ENCODE measurements around the gene ORC4.

ORC4 gene

DNA sequence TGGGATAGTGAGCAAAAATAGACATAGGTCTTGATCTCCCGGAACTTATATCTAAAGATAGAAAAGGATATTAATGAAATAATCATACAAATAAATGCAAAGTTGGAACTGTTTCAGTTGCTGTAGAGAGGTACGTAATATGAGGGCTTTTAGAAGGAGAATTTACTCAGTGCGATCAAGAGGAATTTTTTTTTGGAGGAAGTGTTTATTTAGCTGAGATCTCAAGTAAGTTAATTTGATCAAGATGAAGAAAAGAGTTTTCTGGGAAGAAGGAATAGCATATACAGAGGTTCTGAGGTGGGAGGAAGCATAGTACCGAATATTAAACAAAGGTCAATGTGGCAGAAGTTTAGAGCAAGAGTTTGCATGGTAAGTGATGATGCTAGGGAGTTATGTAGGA is 11.7 kb upstream of the ORC4 start:
- TF ChIP-seq, protein P1, sequence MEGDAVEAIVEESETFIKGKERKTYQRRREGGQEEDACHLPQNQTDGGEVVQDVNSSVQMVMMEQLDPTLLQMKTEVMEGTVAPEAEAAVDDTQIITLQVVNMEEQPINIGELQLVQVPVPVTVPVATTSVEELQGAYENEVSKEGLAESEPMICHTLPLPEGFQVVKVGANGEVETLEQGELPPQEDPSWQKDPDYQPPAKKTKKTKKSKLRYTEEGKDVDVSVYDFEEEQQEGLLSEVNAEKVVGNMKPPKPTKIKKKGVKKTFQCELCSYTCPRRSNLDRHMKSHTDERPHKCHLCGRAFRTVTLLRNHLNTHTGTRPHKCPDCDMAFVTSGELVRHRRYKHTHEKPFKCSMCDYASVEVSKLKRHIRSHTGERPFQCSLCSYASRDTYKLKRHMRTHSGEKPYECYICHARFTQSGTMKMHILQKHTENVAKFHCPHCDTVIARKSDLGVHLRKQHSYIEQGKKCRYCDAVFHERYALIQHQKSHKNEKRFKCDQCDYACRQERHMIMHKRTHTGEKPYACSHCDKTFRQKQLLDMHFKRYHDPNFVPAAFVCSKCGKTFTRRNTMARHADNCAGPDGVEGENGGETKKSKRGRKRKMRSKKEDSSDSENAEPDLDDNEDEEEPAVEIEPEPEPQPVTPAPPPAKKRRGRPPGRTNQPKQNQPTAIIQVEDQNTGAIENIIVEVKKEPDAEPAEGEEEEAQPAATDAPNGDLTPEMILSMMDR (IDR thresholded peaks at IDR 0.05; ENCODE audit: borderline replicate concordance, control extremely low read depth, extremely low read depth, insufficient read depth, missing control alignments): no peak
- in situ Hi-C loops (cut with MboI; ENCODE audit: low sequenced_read_pairs, unreplicated experiment): no loop called here

DNA sequence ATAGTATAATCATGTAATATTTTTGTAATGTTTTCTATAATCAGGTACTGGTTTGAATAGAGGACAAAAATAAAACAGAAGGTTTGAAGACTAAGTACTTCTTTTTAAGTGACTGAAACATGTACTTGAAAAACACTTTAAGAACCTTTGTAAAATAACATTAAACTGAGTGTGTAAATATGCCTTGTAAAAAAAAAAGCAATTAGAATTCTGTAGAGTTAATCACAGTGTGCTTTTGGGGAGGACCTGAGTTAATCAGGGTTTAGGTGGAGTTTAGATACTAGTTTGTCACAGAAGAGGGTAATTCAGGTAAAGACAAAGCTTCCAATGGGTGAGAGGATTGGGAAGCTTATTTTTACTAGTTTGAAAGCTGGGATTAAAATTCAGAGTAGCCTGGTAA is 10.6 kb upstream of the ORC4 start:
- in situ Hi-C loops (cut with MboI; ENCODE audit: low sequenced_read_pairs, unreplicated experiment): no loop called here
- TF ChIP-seq, protein P1 (IDR thresholded peaks at IDR 0.05; ENCODE audit: borderline replicate concordance, control extremely low read depth, extremely low read depth, insufficient read depth, missing control alignments): no peak
- no peak for DNase-seq (ENCODE audit: low spot score)

More for the DNA sequence above, 11.7 kb upstream of the ORC4 start:
- DNase-seq (ENCODE audit: low spot score): no peak

DNA sequence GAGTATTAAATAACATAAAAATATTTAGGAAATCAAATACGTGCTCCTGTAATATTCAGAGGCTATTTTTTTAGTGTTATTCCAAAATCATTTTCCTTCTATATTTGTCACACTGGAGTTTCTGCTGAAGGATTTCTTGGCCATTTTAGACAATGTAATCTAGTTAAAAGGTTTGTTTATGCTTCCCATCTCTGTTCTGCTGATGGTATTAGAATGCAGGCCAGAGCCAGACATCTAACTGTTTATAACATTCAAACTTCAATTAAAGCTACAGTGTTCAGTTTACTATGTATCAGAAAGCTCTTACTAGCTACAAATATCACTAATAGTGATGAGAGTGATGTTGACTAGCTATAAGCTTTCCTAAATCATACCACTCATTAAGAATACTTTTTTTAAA is 8.2 kb upstream of the ORC4 start:
- in situ Hi-C loops (cut with MboI; ENCODE audit: low sequenced_read_pairs, unreplicated experiment): no loop called here
- no peak for DNase-seq (ENCODE audit: low spot score)
- TF ChIP-seq, protein P1 (IDR thresholded peaks at IDR 0.05; ENCODE audit: borderline replicate concordance, control extremely low read depth, extremely low read depth, insufficient read depth, missing control alignments): no peak

DNA sequence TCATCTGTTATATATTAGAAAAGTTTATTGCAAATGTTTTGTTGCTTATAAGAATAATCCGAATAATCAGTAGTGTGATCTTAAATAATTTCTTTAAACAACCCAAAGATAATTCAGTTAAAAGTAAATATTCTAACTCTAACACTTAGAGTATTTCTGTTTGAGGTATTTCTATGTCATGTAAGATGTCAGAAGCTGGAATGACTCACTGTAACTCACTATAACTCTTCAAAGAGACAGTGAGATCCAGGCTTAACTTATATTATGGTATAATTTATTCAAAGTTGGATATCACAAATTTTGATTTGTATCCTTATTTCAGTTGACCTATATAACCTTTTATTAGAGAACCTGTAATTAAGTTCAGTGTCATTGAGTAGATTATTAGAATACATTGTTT is 7.3 kb upstream of the ORC4 start:
- in situ Hi-C loops (cut with MboI; ENCODE audit: low sequenced_read_pairs, unreplicated experiment): no loop called here
- TF ChIP-seq, protein P1 (IDR thresholded peaks at IDR 0.05; ENCODE audit: borderline replicate concordance, control extremely low read depth, extremely low read depth, insufficient read depth, missing control alignments): no peak
- no peak for DNase-seq (ENCODE audit: low spot score)

DNA sequence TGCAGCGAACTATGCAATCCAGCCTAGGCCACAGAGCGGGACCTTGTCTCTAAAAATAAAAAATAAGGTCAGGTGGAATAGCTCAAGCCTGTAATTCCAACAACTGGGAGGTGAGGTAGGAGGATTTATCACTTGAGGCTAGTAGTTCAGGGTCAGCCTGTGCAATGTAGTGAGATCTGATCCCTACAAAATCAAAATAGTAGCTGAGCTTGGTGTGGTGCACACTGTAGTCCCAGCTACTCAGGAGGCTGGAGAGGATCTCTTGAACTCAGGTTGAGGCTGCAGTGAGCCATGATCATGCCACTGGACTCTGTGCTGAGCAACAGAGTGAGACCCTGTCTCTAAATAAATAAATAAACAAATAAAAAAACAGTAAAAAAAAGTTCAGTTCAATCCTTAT is 6.0 kb upstream of the ORC4 start:
- in situ Hi-C loops (cut with MboI; ENCODE audit: low sequenced_read_pairs, unreplicated experiment): no loop called here
- DNase-seq (ENCODE audit: low spot score): no peak
- TF ChIP-seq, protein P1 (IDR thresholded peaks at IDR 0.05; ENCODE audit: borderline replicate concordance, control extremely low read depth, extremely low read depth, insufficient read depth, missing control alignments): no peak

DNA sequence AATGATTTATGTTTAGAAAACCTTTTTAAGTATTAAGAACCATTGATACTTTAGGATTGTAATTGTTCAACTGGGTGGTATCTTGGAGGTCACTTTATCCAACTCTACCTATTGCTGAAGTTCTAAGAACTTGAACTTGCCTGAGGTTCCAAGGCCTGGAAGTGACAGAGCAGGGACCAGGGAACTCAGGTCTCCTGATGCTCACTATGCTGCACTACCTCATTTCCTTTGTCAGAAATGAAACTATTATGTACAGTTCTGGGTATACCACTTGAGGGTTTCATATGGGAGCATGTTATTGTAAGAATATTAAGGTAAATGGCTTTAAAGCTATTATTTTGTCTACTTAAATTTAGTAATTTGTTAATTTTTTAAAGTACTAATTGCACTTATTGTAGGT is 3.3 kb upstream of the ORC4 start:
- no peak for DNase-seq (ENCODE audit: low spot score)
- TF ChIP-seq, protein P1 (IDR thresholded peaks at IDR 0.05; ENCODE audit: borderline replicate concordance, control extremely low read depth, extremely low read depth, insufficient read depth, missing control alignments): no peak

DNA sequence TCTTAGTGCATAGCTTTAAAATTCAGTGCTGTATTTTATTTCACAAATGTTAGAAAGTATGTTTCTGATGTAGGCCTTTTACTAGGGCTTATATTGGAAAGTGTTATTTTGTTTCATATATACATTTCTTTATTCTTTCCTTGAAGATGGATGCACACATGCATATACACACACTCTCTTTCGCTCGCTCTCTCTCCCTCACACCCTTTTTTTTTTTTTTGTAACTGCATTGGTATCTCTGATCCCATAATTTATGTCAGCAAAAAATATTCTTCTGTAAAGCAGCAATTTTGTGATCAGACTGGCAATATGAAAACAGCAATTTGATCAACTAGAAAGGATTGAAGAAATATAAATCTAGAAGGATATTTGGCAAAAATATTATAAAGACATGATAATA is 2.3 kb upstream of the ORC4 start:
- DNase-seq (ENCODE audit: low spot score): no peak
- in situ Hi-C loops (cut with MboI; ENCODE audit: low sequenced_read_pairs, unreplicated experiment): no loop called here
- TF ChIP-seq, protein P1 (IDR thresholded peaks at IDR 0.05; ENCODE audit: borderline replicate concordance, control extremely low read depth, extremely low read depth, insufficient read depth, missing control alignments): no peak

More for the DNA sequence above, 3.3 kb upstream of the ORC4 start:
- in situ Hi-C loops (cut with MboI; ENCODE audit: low sequenced_read_pairs, unreplicated experiment): no loop called here
